Transverse colon (tissue), 4 donors: ENCODE results near the gene ELAVL4. TPM values are rescaled to one million over a fixed set of nuclear protein-coding genes. Genes with fewer than 3 reads are reported as not detected.

Experiments used
- DNase-seq: peaks from one replicate; pipeline ENCODE4 v3.0.0-alpha.2; 2019
- H3K27ac ChIP-seq, 4 donors: fragments of 200-600 bp; sonication (generic); 2 replicates each; pipeline ENCODE4 v1.5.1; 2016 to 2018; ENCODE audit warnings: inconsistent platforms in 4 of 4
- H3K27me3 ChIP-seq: fragments of 200-600 bp; sonication (generic); 2 replicates; pipeline ENCODE4 v1.5.1; 2017; ENCODE audit warnings: inconsistent platforms
- H3K36me3 ChIP-seq, 4 donors: fragments of 200-600 bp; sonication (generic); 2 replicates each; pipeline ENCODE4 v1.5.1; 2017 to 2019; ENCODE audit warnings: inconsistent platforms in 4 of 4
- H3K4me1 ChIP-seq, 4 donors: fragments of 200-600 bp; sonication (generic); 2 replicates each; pipeline ENCODE4 v1.5.1; 2017 to 2020; ENCODE audit warnings: inconsistent platforms in 4 of 4
- H3K4me3 ChIP-seq, 4 donors: fragments of 200-600 bp; sonication (generic); 1 replicate in 1 of 4; 2 replicates in 3 of 4; pipeline versions ENCODE4 v1.5.1 to v1.6.1; 2017 to 2019; ENCODE audit warnings: inconsistent platforms in 4 of 4
- H3K9me3 ChIP-seq, 2 donors: fragments of 200-600 bp; sonication (generic); 2 replicates each; pipeline ENCODE4 v1.5.1; 2017 to 2019; ENCODE audit warnings: inconsistent platforms in 2 of 2
- EP300 ChIP-seq: sonication (generic); formaldehyde crosslinking; IDR thresholded peaks from one replicate; pipeline ENCODE4 v1.6.1; 2017; ENCODE audit warnings: antibody characterized with exemption, low read depth
- POLR2A ChIP-seq: fragments of 450-650 bp; IDR thresholded peaks from one replicate; pipeline ENCODE4 v1.6.1; 2016; ENCODE audit warnings: antibody characterized with exemption, mild to moderate bottlenecking, moderate library complexity
- POLR2AphosphoS5 ChIP-seq, 3 donors: sonication (generic); formaldehyde crosslinking; IDR thresholded peaks; one replicate each; pipeline ENCODE4 v1.6.1; 2016; ENCODE audit warnings: antibody characterized with exemption in 3 of 3
- WGBS, 2 donors: methylation state at CpG; one replicate each; pipeline ENCODE4 v1.1.5; 2018; ENCODE audit warnings: low coverage in 1 of 2; 5-methylcytosine and 5-hydroxymethylcytosine counted together
- in situ Hi-C, 4 donors: fragments of 200-750 bp; cut with MboI; loops; one replicate each; pipeline versions ENCODE4 v1.15.0 to v1.15.1; 2017; ENCODE audit warnings: low sequenced_read_pairs in 3 of 4, low pct_ligation_motif_present in 1 of 4, low pct_unique_long_range_greater_than_20kb in 1 of 4
- intact Hi-C: fragments of 100-400 bp; cut with DNase I; formaldehyde crosslinking; loops from one replicate; pipeline ENCODE4 v1.15.1; 2023; ENCODE audit warnings: low total_unique reads
- total RNA-seq, 4 donors: library from RNA; depleted of rRNA; stranded (reverse); fragments of >200 nt; gene quantifications; one replicate each; pipeline ENCODE4 v1.1.0, GENCODE V29; 2016
- TF ChIP-seq, protein P1 (sequence below), 5 experiments: fragments of 200-600 bp in 3 of 5; fragments of 450-650 bp in 2 of 5; sonication (generic) in 3 of 5; IDR thresholded peaks; 1 replicate in 2 of 5; 2 replicates in 3 of 5; pipeline ENCODE4 v1.5.1; 2016 to 2017; ENCODE audit warnings: antibody characterized with exemption in 5 of 5, inconsistent platforms in 3 of 5, mild to moderate bottlenecking in 2 of 5, moderate library complexity in 1 of 5

Gene ELAVL4
- total RNA-seq, 4 donors from 2014 or later: 0.55 to 0.64 TPM; not detected in 2

DNA sequence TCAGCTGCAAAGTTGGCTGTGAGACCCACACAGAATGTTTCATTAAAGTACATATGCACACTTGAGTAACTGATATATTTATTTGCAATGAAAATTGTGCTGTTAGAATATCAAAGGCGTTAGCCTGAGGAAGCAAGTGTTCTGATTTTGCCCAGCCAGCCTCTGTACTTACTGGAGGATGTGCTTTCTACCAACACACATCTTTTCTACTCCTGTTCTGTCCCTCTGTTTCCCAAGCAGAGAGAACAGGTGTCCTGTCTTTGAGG is 31.4 kb downstream of the ELAVL4 start:
- in situ Hi-C loops (no loop called here), intact Hi-C loops (no loop called here)
- no peak overlapping the region for H3K4me3 ChIP-seq
- no peak for TF ChIP-seq POLR2A
- TF ChIP-seq POLR2AphosphoS5 (IDR thresholded peaks at IDR 0.05): no peak
- TF ChIP-seq, protein P1, sequence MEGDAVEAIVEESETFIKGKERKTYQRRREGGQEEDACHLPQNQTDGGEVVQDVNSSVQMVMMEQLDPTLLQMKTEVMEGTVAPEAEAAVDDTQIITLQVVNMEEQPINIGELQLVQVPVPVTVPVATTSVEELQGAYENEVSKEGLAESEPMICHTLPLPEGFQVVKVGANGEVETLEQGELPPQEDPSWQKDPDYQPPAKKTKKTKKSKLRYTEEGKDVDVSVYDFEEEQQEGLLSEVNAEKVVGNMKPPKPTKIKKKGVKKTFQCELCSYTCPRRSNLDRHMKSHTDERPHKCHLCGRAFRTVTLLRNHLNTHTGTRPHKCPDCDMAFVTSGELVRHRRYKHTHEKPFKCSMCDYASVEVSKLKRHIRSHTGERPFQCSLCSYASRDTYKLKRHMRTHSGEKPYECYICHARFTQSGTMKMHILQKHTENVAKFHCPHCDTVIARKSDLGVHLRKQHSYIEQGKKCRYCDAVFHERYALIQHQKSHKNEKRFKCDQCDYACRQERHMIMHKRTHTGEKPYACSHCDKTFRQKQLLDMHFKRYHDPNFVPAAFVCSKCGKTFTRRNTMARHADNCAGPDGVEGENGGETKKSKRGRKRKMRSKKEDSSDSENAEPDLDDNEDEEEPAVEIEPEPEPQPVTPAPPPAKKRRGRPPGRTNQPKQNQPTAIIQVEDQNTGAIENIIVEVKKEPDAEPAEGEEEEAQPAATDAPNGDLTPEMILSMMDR (IDR thresholded peaks at IDR 0.05): no peak
- no peak for TF ChIP-seq EP300
- H3K27me3 ChIP-seq: no peaks in the 10 kb centered on the region
- WGBS, 2 donors: 50 to 55% methylated on average over 1 of the region's 1 CpG
- no peak overlapping the region for H3K27ac ChIP-seq
- H3K4me1 ChIP-seq: no peaks in the 10 kb centered on the region
- no peaks in the 10 kb centered on the region for H3K9me3 ChIP-seq
- H3K36me3 ChIP-seq: no peaks in the 10 kb centered on the region
- DNase-seq: no peak

DNA sequence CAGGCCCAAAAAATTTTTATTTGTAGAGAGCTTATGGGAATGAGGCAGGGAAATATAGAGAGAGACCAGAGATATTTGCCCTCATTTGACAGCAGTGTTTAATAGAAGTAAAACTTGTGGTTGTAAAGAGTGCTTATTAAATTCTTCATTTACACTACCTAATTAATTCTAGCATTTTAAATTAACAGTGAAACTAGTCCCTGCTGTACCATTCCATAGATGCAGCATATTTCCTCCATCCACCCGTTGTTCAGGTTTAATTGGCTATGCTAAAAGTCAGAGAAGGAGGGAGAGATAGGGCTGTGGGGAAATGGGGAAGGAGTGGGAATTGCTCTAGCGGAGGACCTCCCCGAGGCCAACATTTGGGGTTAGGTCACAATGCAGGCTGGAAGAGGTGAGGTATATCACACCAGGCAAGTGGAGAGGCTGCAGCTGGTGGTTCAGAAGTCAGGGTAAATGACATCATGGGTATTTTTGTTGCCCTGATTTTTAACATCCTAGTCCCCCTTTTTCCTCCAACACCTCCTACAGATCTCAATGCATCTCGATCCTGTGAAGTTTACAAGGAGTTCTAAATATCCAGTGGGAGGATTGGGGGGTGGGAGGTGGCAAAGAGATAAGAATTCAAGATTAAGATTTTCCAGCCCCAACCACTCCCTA is 38.6 kb downstream of the ELAVL4 start:
- H3K27ac ChIP-seq: no peak overlapping the region
- H3K9me3 ChIP-seq: no peaks in the 10 kb centered on the region
- in situ Hi-C loops (no loop called here), intact Hi-C loops (no loop called here)
- H3K36me3 ChIP-seq: no peaks in the 10 kb centered on the region
- no peak overlapping the region for H3K4me3 ChIP-seq
- no peak for DNase-seq
- 49 to 65% methylated on average over 4 of the region's 4 CpGs for WGBS, 2 donors
- H3K4me1 ChIP-seq: no peaks in the 10 kb centered on the region
- TF ChIP-seq, protein P1 (IDR thresholded peaks at IDR 0.05): no peak
- H3K27me3 ChIP-seq: no peaks in the 10 kb centered on the region

DNA sequence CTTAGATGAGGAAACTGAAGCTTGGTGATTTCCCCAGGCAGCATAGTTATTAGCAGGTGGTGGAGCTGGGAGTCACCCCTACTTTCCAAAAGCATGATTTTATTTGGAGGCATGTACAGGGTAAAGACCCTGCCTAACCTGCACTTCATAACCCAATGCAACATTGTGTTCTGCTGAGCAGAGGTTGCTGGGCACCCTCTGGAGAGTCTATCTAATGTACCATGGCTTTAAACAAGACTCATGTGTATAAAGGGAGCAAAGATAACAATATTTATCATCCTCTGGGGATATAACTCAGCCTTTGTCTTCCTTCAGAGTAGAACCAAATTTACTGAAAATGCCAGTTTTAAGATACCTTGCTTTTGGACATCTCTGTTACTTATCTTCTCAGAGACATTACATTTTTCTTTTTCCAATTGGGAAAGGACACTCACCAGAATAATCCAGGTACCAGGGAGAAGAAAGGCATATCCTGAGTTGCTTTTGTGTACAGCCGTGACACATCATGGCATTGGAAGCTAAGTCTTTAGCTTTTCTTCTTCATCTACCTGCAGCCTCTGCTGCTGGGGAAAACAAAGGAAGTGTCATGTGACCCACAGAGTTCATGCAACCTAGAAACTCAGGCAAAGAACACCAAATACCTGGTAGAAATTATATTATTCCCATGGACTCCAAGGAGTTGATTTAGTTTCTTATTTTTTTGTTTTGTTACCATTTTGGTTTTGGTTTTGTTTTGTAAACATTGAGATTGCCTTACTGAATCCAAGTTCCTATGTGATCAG is 39.6 kb downstream of the ELAVL4 start:
- no peaks in the 10 kb centered on the region for H3K27me3 ChIP-seq
- no peaks in the 10 kb centered on the region for H3K4me1 ChIP-seq
- TF ChIP-seq POLR2A (no peak), POLR2AphosphoS5 (IDR thresholded peaks at IDR 0.05) (no peak), EP300 (no peak)
- TF ChIP-seq, protein P1 (IDR thresholded peaks at IDR 0.05): no peak
- DNase-seq: no peak
- in situ Hi-C loops (no loop called here), intact Hi-C loops (no loop called here)
- no peaks in the 10 kb centered on the region for H3K9me3 ChIP-seq
- no peaks in the 10 kb centered on the region for H3K36me3 ChIP-seq
- no peak overlapping the region for H3K4me3 ChIP-seq
- no peak overlapping the region for H3K27ac ChIP-seq
- 63% methylated on average over 1 of the region's 1 CpG; no CpG with 5 or more reads in 1 of the 2 donors for WGBS, 2 donors

DNA sequence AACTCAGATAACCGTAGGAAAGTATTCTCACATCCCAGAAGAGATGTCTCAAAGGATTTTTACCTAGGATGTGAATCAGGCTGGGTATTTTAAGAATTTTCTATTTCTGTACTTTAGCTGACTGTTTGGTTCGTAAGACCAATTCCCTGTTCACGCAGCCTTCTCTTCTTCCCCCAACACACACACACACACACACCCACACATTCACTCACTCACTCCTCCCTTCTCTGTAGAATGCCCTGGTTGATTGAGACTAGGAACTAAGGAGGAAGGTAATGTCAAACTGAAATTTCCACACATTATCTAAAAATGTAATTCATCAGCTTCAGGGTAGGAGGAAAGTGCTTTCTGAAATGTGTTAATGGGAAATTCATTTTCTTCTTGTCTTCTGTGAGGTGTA is 43.5 kb downstream of the ELAVL4 start:
- in situ Hi-C loops (no loop called here), intact Hi-C loops (no loop called here)
- Histone ChIP-seq H3K4me1 (no peaks in the 10 kb centered on the region), H3K27me3 (no peaks in the 10 kb centered on the region), H3K9me3 (no peaks in the 10 kb centered on the region), H3K27ac (no peak overlapping the region), H3K36me3 (no peaks in the 10 kb centered on the region), H3K4me3 (no peak overlapping the region)
- no peak for DNase-seq
- TF ChIP-seq POLR2AphosphoS5 (IDR thresholded peaks at IDR 0.05): no peak
- no peak for TF ChIP-seq EP300
- WGBS, 2 donors: 61 to 72% methylated on average over 2 to 3 of the region's 3 CpGs
